NCI-H345 (cell line): ENCODE results near the gene CIDEA.
"Not testable (repeated sequence)": the region's sequence is repeated elsewhere in the genome, so short reads cannot be mapped to it uniquely, and the experiment has no call there.

ENCODE experiments used
- DNase-seq: peaks from one replicate; lab custom pipeline; 2025; lab: John Stamatoyannopoulos, UW

Gene CIDEA, protein sequence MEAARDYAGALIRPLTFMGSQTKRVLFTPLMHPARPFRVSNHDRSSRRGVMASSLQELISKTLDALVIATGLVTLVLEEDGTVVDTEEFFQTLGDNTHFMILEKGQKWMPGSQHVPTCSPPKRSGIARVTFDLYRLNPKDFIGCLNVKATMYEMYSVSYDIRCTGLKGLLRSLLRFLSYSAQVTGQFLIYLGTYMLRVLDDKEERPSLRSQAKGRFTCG

GRCh38 chr18:12254136-12254819 lies at the start of gene CIDEA:
Gene CIDEA, plus strand, starts transcription at chr18:12254361. Its CDS starts 23 bp downstream, at chr18:12254384.
- peak; percentile 9 for DNase-seq

DNA sequence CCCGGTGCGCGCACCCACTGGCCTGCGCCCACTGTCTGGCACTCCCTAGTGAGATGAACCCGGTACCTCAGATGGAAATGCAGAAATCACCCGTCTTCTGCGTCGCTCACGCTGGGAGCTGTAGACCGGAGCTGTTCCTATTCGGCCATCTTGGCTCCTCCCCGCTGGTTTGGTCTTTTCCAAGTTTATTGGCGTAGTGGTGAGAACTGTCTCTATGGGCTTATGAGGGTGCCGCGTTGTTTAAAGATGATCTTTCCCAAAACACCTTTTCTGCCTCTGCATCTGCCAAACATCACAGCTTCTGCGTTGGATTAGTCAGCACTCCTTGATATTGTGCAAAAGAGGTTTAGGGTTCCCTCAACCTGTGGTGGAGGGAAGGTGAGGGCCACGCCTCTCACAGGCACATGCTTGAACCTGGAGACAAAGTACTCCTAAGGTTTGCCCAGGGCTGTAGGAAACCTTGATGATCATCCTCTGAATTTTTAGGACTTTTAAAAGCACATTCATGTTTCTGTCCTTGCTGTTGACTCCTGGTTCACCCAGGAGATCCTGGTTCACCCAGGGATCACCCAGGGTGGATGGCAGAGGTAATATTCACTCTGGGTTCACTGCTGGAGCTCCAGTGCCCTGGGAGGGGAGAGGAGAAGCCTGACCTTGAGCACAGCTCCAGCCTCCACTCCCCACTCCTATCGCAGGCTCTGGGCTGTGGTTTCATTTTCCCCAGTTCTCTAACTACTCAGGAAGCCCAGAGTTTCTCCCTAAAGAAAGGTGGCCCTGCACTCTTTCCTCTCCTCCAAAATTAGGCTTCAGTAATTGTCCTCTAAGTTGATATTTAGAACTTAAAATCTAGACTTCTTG lies 45.6 kb upstream of the CIDEA start:
- DNase-seq, result not testable (repeated sequence)

GRCh38 chr18:12212308-12212707 lies 41.9 kb upstream of the CIDEA start:
- not testable (repeated sequence) for DNase-seq

GRCh38 chr18:12214296-12215005 lies 39.7 kb upstream of the CIDEA start:
- peak; percentile 49 for DNase-seq

- DNase-seq, result not testable (repeated sequence)
Measured at GRCh38 chr18:12216471-12216870, 37.7 kb upstream of the CIDEA start.

DNA sequence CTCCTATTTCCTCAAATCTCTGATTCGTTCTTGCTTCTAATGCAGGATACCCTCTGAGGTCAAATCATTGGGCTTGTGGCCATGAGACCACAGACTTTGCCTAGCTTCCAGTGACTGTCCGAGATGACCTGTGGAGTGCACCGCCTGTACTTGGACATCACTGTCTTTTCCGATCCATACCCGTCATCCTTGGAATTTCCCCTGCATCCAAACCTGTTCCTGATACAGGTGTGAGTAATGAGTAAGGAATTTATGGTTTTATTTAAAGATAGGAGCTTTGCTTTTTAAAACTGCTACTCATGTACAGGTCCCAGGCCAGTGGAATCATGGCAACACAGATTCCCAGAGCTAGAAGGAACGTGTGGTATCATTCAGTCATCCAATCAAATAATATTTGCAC lies 35.6 kb upstream of the CIDEA start:
- not testable (repeated sequence) for DNase-seq

DNA sequence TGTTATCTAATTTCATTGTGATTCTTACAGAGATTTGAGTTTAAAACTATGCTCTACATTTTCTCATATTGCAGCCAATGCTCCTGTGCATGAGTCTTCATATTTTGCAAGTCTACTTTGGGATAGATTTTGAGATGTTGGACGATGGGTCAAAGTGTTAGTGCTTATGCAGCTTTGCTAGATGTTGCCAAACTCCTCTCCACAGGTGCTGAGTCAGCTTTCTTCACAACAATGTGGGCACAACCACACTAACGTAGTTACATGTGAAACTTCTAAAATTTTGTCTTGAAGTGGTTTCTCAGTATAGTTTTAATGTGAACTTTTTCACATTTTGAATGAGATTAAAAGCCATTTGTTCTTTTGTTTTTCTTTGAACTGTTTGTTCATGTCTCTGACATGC lies 32.1 kb upstream of the CIDEA start:
- DNase-seq, result not testable (repeated sequence)

DNA sequence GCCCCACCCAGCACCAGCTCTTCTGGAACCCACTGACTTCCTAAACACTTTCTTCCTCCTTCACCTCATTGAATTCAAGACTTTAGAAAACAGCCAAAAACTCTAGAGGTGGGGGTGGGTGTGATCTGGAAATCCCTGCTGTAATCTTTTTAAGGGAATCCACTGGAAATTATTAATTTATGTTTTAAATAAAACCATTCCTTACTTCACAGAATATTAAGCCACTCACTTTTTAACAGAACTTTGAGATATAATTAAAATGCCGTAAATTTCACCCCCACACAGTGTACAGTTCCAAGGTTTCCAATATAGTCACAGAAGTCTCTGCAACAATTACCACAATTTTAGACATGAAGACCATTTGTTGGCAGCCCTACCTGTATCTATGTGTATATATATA lies 30.8 kb upstream of the CIDEA start:
- DNase-seq, result not testable (repeated sequence)

DNA sequence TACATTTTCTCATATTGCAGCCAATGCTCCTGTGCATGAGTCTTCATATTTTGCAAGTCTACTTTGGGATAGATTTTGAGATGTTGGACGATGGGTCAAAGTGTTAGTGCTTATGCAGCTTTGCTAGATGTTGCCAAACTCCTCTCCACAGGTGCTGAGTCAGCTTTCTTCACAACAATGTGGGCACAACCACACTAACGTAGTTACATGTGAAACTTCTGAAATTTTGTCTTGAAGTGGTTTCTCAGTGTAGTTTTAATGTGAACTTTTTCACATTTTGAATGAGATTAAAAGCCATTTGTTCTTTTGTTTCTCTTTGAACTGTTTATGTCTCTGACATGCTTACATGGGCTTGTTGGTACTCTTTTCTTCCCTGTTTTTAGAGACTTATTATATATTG lies 27.4 kb upstream of the CIDEA start:
- DNase-seq, result not testable (repeated sequence)

GRCh38 chr18:12227399-12228186 lies 26.6 kb upstream of the CIDEA start:
- not testable (repeated sequence) for DNase-seq

- not testable (repeated sequence) for DNase-seq
Measured at GRCh38 chr18:12228308-12228707, 25.9 kb upstream of the CIDEA start.

DNA sequence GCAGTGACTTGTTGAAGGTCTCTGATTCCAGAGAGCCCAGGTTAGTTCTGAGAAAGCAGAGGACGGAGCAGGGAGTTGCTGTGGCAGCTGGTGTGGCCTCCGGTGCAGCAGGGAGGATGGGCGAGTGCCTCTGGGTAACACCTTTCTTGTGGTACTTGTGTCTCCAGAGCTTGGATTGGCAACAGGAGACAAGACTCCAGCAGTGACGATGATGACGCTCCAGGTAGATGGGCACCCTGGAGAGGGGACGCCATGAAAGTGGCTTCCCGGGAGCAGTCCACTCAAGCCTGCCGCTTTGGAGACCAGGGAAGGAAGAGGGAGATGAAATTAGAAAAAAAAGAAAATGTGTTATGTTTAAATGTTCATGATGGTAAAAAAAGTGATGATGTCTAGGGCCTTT lies 23.6 kb upstream of the CIDEA start:
- not testable (repeated sequence) for DNase-seq

GRCh38 chr18:12231040-12231882 lies 22.9 kb upstream of the CIDEA start:
- no peak for DNase-seq

DNA sequence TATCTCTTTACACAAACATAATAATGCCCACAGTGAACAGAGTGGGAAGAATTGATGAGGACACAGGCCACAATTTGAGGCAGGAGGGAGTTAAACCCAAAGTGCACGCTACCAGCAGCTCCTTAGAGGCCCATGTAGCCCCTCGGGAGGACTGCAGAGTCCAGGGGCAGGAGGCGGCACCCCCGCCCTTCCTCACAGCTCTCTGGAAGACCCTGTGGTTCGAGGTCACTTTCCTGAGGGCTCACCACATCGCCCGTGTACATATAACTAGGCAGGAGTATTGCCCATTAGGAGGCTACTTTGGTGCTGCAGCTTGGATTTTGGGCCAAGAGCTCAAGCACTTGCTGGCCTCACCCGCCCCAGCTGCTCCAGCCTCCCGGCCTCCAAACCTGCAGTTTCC lies 22.2 kb upstream of the CIDEA start:
- no peak for DNase-seq

- DNase-seq, result no peak
Measured at GRCh38 chr18:12233378-12233777, 20.8 kb upstream of the CIDEA start.

DNA sequence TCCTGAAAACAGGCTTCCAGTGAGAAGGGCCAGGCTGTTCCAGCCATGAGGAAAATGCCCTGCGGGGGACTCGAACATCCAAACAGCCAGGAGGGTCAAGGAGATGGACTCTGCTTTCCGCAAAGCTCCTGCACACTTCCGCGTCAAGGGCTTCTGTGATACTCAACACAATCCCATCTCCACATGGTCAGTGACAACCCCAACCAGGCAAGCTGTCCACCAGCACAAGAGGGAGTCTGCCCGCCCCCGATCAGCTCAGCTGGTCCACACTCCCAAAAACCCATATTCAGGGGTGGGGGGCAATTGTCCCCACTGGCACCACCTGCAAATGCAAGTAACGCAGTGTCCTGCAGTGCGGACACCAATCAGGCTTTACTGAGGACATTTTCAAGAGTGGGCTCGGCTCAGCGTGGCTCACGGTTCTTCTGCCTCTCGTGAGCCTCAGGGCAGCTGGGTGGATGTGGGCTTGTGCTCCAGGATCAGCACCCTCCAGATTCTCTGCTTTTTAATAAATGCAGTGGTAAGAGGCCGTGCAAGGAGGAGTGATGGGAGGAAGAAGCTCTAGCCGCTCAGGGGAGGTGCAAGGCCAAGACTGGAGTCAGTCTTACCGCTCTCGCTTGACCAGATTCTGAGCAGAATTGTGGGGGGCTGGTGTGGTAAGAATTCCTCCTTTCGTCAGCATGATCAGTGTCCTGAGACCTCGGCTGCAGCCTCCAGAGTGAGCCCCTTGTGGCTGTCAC lies 19.5 kb upstream of the CIDEA start:
- no peak for DNase-seq

- no peak for DNase-seq
Measured at GRCh38 chr18:12236141-12236540, 18.0 kb upstream of the CIDEA start.

DNA sequence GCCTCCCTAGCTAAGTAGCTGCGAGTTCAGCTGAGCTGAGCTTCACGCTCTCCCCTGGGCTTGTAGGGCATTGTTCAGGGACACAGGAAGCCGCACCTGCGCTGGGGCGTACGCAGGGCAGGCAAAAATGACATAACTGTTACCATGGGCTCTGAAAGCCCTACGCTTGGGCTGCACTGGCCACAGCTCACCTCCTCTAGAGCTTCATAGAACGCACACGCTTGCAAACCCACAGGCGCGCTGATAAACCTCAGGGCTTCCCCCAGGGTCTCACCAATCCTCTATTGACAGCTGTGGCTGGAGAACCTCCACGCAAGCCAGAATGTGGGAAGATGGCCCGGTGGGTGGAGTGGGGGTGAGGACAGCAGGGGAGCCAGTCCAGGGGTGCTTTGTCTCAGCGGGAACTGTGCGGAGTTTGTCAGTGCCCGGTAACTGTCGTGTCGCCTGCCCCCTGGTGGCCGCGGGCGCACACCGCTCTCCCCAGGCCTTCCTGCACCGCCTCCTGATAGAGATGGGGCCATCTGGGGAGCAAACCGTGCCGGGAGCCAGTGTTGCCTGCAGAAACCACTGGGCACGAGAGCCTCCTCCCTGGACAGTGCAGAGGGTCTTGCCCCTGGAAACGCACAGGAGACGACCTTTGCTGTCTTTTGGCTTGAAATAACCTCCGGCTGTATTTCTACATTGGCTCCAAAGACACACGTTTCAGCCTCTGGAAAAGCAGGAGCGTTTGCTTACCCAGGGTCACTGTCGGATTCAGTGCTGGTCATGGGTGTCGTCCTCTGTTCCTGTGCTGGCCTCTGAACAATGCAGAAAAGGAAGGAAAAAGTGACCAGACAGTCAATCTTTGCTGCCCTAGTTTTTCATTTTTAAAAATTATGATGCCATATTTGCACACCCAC lies 17.0 kb upstream of the CIDEA start:
- DNase-seq, result peak; percentile 75

DNA sequence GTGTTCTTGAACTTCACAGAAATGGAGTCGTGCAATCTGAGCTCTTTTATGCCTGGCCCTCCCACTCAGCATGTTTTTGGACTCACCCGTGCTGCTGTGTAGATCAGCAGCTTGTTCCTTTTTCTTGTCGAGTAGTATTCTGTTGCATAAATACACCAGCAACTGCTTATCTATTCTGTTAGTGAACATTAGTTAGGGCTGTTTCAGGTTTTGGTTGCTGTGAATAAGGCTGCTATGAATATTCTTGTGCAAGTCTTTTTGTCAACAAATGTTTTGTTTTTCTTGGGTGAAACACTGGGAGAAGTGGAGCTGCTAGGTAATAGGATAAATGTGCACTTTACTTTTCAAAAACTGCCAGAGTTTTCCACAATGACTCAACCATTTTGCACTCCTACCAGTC lies 15.3 kb upstream of the CIDEA start:
- DNase-seq, result no peak
